H1 (cell line): Measurements from ENCODE around the gene COL25A1. TPM values are rescaled to one million over a fixed set of nuclear protein-coding genes. Genes with fewer than 3 reads are reported as not detected.

Experiments used
- CTCF ChIA-PET: fragments of 300-600 bp; sonication (Branson Sonifier 250); formaldehyde crosslinking; loops from one replicate; lab custom pipeline; 2021; ENCODE audit not compliant: partially characterized antibody; lab: Charles Lee
- POLR2A ChIA-PET: fragments of 300-600 bp; sonication (Branson Sonifier 250); formaldehyde crosslinking; loops from one replicate; lab custom pipeline; 2021; ENCODE audit warnings: inconsistent platforms; ENCODE audit not compliant: partially characterized antibody; lab: Charles Lee
- DNase-seq, 2 experiments: peaks; one replicate each; pipeline versions ENCODE4 v3.0.0 to v3.0.0-alpha.2; 2010 to 2022; ENCODE audit warnings: low spot score in 2 of 2, low read depth in 1 of 2, mixed read lengths in 1 of 2
- FAIRE-seq: peaks from 2 replicates; lab custom pipeline; 2011; peaks lifted over from hg19 to GRCh38; lab: Jason Lieb, UNC
- H2AFZ ChIP-seq: 2 replicates; pipeline ENCODE4 v1.8.1; 2012; ENCODE audit warnings: low read length, inconsistent platforms
- H2AK5ac ChIP-seq: 2 replicates; pipeline ENCODE4 v1.6.1; 2013; ENCODE audit warnings: low read depth, low read length
- H2BK120ac ChIP-seq: replicated peaks from 2 replicates; pipeline ENCODE3; 2013; ENCODE audit warnings: low read depth, low read length, inconsistent platforms
- H2BK12ac ChIP-seq: 2 replicates; pipeline ENCODE4 v1.6.1; 2013; ENCODE audit warnings: low read depth, low read length
- H2BK15ac ChIP-seq: 2 replicates; pipeline ENCODE4 v1.6.1; 2013; ENCODE audit warnings: low read length
- H2BK20ac ChIP-seq: 2 replicates; pipeline ENCODE4 v1.6.1; 2013; ENCODE audit warnings: low read length
- H2BK5ac ChIP-seq: 2 replicates; pipeline ENCODE4 v1.6.1; 2013; ENCODE audit warnings: low read depth, low read length
- H3K14ac ChIP-seq: 2 replicates; pipeline ENCODE4 v1.6.1; 2013; ENCODE audit warnings: inconsistent platforms; ENCODE audit not compliant: insufficient read length
- H3K18ac ChIP-seq: 2 replicates; pipeline ENCODE4 v1.6.1; 2013; ENCODE audit warnings: low read length; ENCODE audit errors: extremely low read depth
- H3K23ac ChIP-seq: 2 replicates; pipeline ENCODE4 v1.6.1; 2013; ENCODE audit warnings: inconsistent platforms; ENCODE audit not compliant: insufficient read length
- H3K23me2 ChIP-seq: 2 replicates; pipeline ENCODE4 v1.6.1; 2013; ENCODE audit warnings: low read depth, low read length
- H3K27ac ChIP-seq: 2 replicates; pipeline ENCODE4 v1.6.1; 2011; ENCODE audit warnings: low read depth, low read length, inconsistent platforms
- H3K27me3 ChIP-seq, 4 experiments: replicated peaks in 1 of 4; 1 replicate in 1 of 4; 2 replicates in 3 of 4; pipeline versions ENCODE4 v1.6.1 to v1.8.1; 2011 to 2013; ENCODE audit warnings: low read length in 3 of 4, mild to moderate bottlenecking in 3 of 4, inconsistent platforms in 2 of 4, mixed read lengths in 2 of 4, moderate library complexity in 1 of 4; ENCODE audit not compliant: control insufficient read depth in 3 of 4, insufficient read depth in 3 of 4; ENCODE audit errors: extremely low read depth in 1 of 4
- H3K36me3 ChIP-seq, 4 experiments: 2 replicates each; pipeline versions ENCODE4 v1.6.1 to v1.8.1; 2011 to 2013; ENCODE audit warnings: mild to moderate bottlenecking in 4 of 4, low read length in 3 of 4, moderate library complexity in 2 of 4, control low read depth in 1 of 4, inconsistent platforms in 1 of 4; ENCODE audit not compliant: insufficient read depth in 4 of 4, control insufficient read depth in 2 of 4
- H3K4ac ChIP-seq: replicated peaks from 2 replicates; pipeline ENCODE3; 2013; ENCODE audit warnings: low read length, low read depth, mixed read lengths, inconsistent platforms; ENCODE audit not compliant: insufficient read length
- H3K4me1 ChIP-seq, 4 experiments: replicated peaks in 1 of 4; 1 replicate in 1 of 4; 2 replicates in 3 of 4; pipeline versions ENCODE4 v1.6.1 to v1.8.1; 2011 to 2013; ENCODE audit warnings: low read length in 3 of 4, inconsistent platforms in 2 of 4, mixed read lengths in 1 of 4; ENCODE audit not compliant: insufficient read depth in 4 of 4, control insufficient read depth in 3 of 4
- H3K4me2 ChIP-seq, 2 experiments: 2 replicates each; pipeline versions ENCODE4 v1.6.1 to v1.8.1; 2011 to 2013; ENCODE audit warnings: low read depth in 2 of 2, low read length in 2 of 2, control low read depth in 1 of 2, inconsistent platforms in 1 of 2, mild to moderate bottlenecking in 1 of 2; ENCODE audit not compliant: insufficient read depth in 1 of 2
- H3K4me3 ChIP-seq, 4 experiments: fragments of 200-600, 300-600 bp in 1 of 4; sonication (generic), shearing (Covaris generic), sonication (Bioruptor Twin) in 1 of 4; 2 replicates each; pipeline versions ENCODE4 v1.5.1 to v1.8.1; 2011 to 2016; ENCODE audit warnings: low read length in 4 of 4, low read depth in 3 of 4, control low read depth in 2 of 4, inconsistent platforms in 2 of 4, mild to moderate bottlenecking in 2 of 4, mixed read lengths in 1 of 4, moderate library complexity in 1 of 4; ENCODE audit not compliant: insufficient read depth in 2 of 4; ENCODE audit errors: extremely low read depth in 1 of 4
- H3K56ac ChIP-seq: replicated peaks from 2 replicates; pipeline ENCODE3; 2013; ENCODE audit warnings: low read depth, mild to moderate bottlenecking, mixed read lengths, low read length, inconsistent platforms; ENCODE audit not compliant: insufficient read length
- H3K79me1 ChIP-seq: 2 replicates; pipeline ENCODE4 v1.6.1; 2013; ENCODE audit warnings: low read depth, low read length, control low read depth
- H3K79me2 ChIP-seq, 2 experiments: 2 replicates each; pipeline versions ENCODE4 v1.6.1 to v1.8.1; 2012 to 2013; ENCODE audit warnings: low read length in 2 of 2, mild to moderate bottlenecking in 2 of 2, inconsistent platforms in 1 of 2; ENCODE audit not compliant: insufficient read depth in 2 of 2, control insufficient read depth in 1 of 2
- H3K9ac ChIP-seq, 4 experiments: replicated peaks in 1 of 4; 1 replicate in 1 of 4; 2 replicates in 3 of 4; pipeline versions ENCODE4 v1.6.1 to v1.8.1; 2011 to 2013; ENCODE audit warnings: low read depth in 3 of 4, low read length in 3 of 4, control low read depth in 2 of 4, mild to moderate bottlenecking in 2 of 4, moderate library complexity in 2 of 4, inconsistent platforms in 1 of 4; ENCODE audit errors: extremely low read depth in 1 of 4
- H3K9me3 ChIP-seq, 2 experiments: 2 replicates each; pipeline versions ENCODE4 v1.6.1 to v1.8.1; 2012 to 2013; ENCODE audit warnings: mild to moderate bottlenecking in 2 of 2, moderate library complexity in 2 of 2, control low read depth in 1 of 2, inconsistent platforms in 1 of 2, low read depth in 1 of 2, low read length in 1 of 2, mixed read lengths in 1 of 2; ENCODE audit not compliant: insufficient read depth in 2 of 2
- H4K20me1 ChIP-seq, 2 experiments: replicated peaks in 1 of 2; 2 replicates each; pipeline versions ENCODE3 to v1.8.1; 2011 to 2013; ENCODE audit warnings: inconsistent platforms in 2 of 2, low read length in 2 of 2, mild to moderate bottlenecking in 1 of 2; ENCODE audit not compliant: insufficient read depth in 2 of 2, control insufficient read depth in 1 of 2
- H4K5ac ChIP-seq: 2 replicates; pipeline ENCODE4 v1.6.1; 2013; ENCODE audit warnings: low read length, low read depth, mixed read lengths, inconsistent platforms; ENCODE audit not compliant: insufficient read length
- H4K8ac ChIP-seq: 2 replicates; pipeline ENCODE4 v1.8.0; 2013; ENCODE audit warnings: mild to moderate bottlenecking, moderate library complexity, low read length, inconsistent platforms; ENCODE audit not compliant: insufficient read depth; ENCODE audit errors: extremely low read depth
- H4K91ac ChIP-seq: replicated peaks from 2 replicates; pipeline ENCODE3; 2013; ENCODE audit warnings: low read length, mixed read lengths, inconsistent platforms; ENCODE audit not compliant: insufficient read length
- ASH2L ChIP-seq: fragments of 200-600, 300-600 bp; sonication (generic); IDR thresholded peaks from one replicate; pipeline ENCODE4 v1.7.1; 2017; ENCODE audit warnings: low read length
- CEBPB ChIP-seq: IDR thresholded peaks from 2 replicates; pipeline ENCODE4 v1.6.1; 2012; ENCODE audit warnings: low read depth, low read length
- HDAC2 ChIP-seq, 2 experiments: fragments of 300-600 bp in 1 of 2; sonication (generic) in 1 of 2; IDR thresholded peaks; 2 replicates each; pipeline ENCODE4 v1.6.1; 2011 to 2012; ENCODE audit warnings: low read depth in 2 of 2, low read length in 2 of 2, mild to moderate bottlenecking in 2 of 2, moderate library complexity in 2 of 2, borderline replicate concordance in 1 of 2, inconsistent platforms in 1 of 2
- HDAC6 ChIP-seq: IDR thresholded peaks from one replicate; pipeline ENCODE4 v1.7.1; 2012; ENCODE audit warnings: low read depth, mild to moderate bottlenecking, inconsistent platforms, low read length, moderate library complexity
- KDM1A ChIP-seq: fragments of 200-600, 300-600 bp; sonication (generic); IDR thresholded peaks from 2 replicates; pipeline ENCODE4 v1.7.1; 2016; ENCODE audit warnings: mild to moderate bottlenecking, low read length, borderline replicate concordance
- MAFK ChIP-seq: IDR thresholded peaks from 2 replicates; pipeline ENCODE4 v1.6.1; 2012; ENCODE audit warnings: low read depth, mild to moderate bottlenecking, improper control_type of control experiment, low read length
- POLR2AphosphoS5 ChIP-seq: IDR thresholded peaks from 2 replicates; pipeline ENCODE4 v1.6.1; 2011; ENCODE audit warnings: low read depth, low read length
- SAP30 ChIP-seq: fragments of 300-600 bp; sonication (generic); IDR thresholded peaks from 2 replicates; pipeline ENCODE4 v1.7.1; 2012; ENCODE audit warnings: low read length, moderate library complexity, mild to moderate bottlenecking, inconsistent platforms; ENCODE audit not compliant: insufficient read depth, insufficient replicate concordance
- SIX5 ChIP-seq: IDR thresholded peaks from 2 replicates; pipeline ENCODE4 v1.6.1; 2011; ENCODE audit warnings: mild to moderate bottlenecking, low read depth, low read length
- WGBS, 2 experiments: shearing (Covaris generic) in 1 of 2; methylation state at CpG; one replicate each; pipeline versions ENCODE4 v1.1.6 to v1.1.7; 2013 to 2015; ENCODE audit warnings: low lambda C conversion rate in 2 of 2, mixed read lengths in 2 of 2, inconsistent platforms in 1 of 2, low coverage in 1 of 2, missing lambda C conversion rate in 1 of 2; ENCODE audit not compliant: insufficient replicate concordance in 2 of 2, insufficient coverage in 1 of 2, insufficient read length in 1 of 2; ENCODE audit errors: extremely low coverage in 1 of 2, missing lambda C conversion rate in 1 of 2; 5-methylcytosine and 5-hydroxymethylcytosine counted together
- polyA plus RNA-seq, 7 experiments: library from polyadenylated mRNA; depleted of rRNA in 3 of 7; stranded (reverse) in 5 of 7; unstranded in 2 of 7; fragments of >200 nt in 5 of 7; fragments of 200-250 nt in 2 of 7; gene quantifications; 1 replicate in 5 of 7; 2 replicates in 1 of 7; 4 replicates in 1 of 7; pipeline versions ENCODE4 v1.2.1 to v1.2.3, GENCODE V29; 2011 to 2013; ENCODE audit warnings: missing spikeins in 2 of 7, mixed read lengths in 2 of 7
- total RNA-seq: library from RNA; stranded (reverse); fragmentation: NEBNext Ultra II Directional; extraction: Animal tissue kit (Norgen Biotek cat#: 25700); gene quantifications from 2 replicates; pipeline ENCODE4 v1.2.1, GENCODE V29; 2021

Gene COL25A1
- total and polyA plus RNA-seq, 2 of the 8 experiments (the other 6 are each of a cell fraction or from before 2014, with no cell fraction given): 1.1 to 8.3 TPM

GRCh38 chr4:108885211-108885610 lies 417.2 kb downstream of the COL25A1 start:
- Histone ChIP-seq H3K79me1 (no peaks in the 10 kb centered on the region), H3K9me3 (no peaks in the 10 kb centered on the region), H4K5ac (no peak overlapping the region), H3K9ac (no peak overlapping the region), H3K4me2 (no peak overlapping the region), H3K27me3 (peaks cover 0 to 1% (median 0%) of the 10 kb centered on the region in 4 experiments; a peak in 1 of 7 replicates), H2BK12ac (no peak overlapping the region), H4K8ac (no peak overlapping the region), H2AK5ac (no peak overlapping the region), H2BK20ac (no peak overlapping the region), H3K56ac (no peak overlapping the region), H2BK5ac (no peak overlapping the region), H3K14ac (no peak overlapping the region), H3K27ac (no peak overlapping the region), H3K4me3 (no peak overlapping the region), H3K4ac (no peak overlapping the region), H3K4me1 (no peaks in the 10 kb centered on the region), H3K18ac (no peak overlapping the region), H2AFZ (no peak overlapping the region), H2BK15ac (no peak overlapping the region), H3K36me3 (no peaks in the 10 kb centered on the region), H4K20me1 (no peaks in the 10 kb centered on the region), H3K23ac (no peak overlapping the region), H4K91ac (no peak overlapping the region), H2BK120ac (no peak overlapping the region), H3K23me2 (no peaks in the 10 kb centered on the region), H3K79me2 (no peaks in the 10 kb centered on the region)
- DNase-seq (no peak), FAIRE-seq (no peak)
- TF ChIP-seq CEBPB (no peak), SAP30 (no peak), HDAC2 (IDR thresholded peaks at IDR 0.05; ENCODE audit: borderline replicate concordance in 1 of 2, low read depth in 2 of 2, low read length in 2 of 2) (no peak), KDM1A (no peak), ASH2L (no peak), SIX5 (no peak), MAFK (no peak), HDAC6 (no peak), POLR2AphosphoS5 (no peak)
- 86% methylated on average over 1 of the region's 1 CpG; no CpG with 5 or more reads in 1 of the 2 experiments for WGBS, 2 experiments
- ChIA-PET CTCF (no interaction called here), POLR2A (no interaction called here)
